MV-4-11 (cell line): ENCODE results near the gene CPT1A.

Source experiments
- DNase-seq: peaks from one replicate; lab custom pipeline; 2025; lab: John Stamatoyannopoulos, UW

CPT1A gene

DNA sequence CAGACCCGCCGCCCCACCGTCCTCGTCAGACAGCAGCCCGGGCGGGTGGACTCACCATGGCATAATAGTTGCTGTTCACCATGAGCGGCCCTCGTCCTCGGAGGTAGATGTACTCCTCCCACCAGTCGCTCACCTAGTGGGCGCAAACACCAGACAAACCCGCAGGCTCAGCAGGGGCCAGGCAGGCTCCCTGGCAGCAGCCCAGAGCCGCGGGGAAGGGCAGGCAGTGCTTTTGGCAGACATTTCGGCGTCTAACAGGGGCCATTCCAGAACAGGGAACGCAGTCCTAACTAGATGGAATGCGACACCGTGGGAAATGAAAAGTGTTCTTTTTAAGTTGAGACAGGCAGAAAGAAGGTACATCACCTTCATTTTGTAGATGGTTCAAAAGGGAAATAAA is 44.9 kb downstream of the CPT1A start:
- DNase-seq, result no peak

GRCh38 chr11:68792400-68792966 is 49.2 kb downstream of the CPT1A start:
- DNase-seq, result no peak

DNA sequence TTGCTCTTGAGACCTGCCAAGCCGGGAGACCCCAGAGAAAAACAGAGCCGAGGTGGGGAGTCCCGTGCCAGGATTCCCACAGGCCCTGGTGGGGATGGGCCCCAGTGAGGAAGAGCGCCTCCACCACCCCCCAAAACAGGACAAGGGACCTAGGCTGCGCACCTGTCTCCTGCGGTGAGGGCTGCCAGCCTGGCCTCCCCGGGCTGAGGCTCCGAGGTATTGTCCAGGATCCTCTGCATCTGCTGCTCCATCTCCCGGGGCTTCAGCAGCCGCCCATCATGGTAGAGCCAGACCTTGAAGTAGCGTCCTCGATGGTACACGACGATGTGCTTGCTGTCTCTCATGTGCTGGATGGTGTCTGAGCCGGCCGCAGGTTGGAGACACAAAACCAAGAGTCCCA is 57.1 kb downstream of the CPT1A start:
- no peak for DNase-seq

DNA sequence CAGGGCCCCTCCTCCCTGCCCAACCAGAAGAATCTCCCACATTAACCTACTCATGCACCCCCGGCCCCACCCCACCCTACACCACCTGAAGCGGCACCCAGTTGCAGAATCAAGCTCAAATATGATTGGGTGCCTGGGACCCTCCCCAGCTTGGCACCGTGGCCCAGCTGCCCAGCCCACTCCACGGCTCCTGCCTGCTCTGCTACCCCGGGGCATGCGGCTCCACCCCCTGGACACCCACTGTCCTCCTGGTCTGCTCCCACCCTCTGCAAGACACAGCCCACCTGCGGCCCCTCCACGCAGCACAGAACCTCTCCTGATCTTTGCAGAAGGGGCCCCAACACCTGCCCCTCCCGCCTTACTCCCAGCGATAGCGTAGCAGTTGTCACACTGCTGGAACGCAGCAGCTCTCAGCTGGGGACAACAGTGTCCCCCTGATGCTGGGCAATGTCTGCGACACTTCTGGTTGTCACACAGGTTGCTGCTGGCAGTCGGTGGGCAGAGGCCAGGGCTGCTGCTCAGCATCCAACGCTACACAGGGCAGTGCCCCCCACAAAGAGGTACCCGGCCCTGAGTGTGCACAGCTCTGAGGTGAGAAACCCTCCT is 58.4 kb downstream of the CPT1A start:
- DNase-seq, result no peak

DNA sequence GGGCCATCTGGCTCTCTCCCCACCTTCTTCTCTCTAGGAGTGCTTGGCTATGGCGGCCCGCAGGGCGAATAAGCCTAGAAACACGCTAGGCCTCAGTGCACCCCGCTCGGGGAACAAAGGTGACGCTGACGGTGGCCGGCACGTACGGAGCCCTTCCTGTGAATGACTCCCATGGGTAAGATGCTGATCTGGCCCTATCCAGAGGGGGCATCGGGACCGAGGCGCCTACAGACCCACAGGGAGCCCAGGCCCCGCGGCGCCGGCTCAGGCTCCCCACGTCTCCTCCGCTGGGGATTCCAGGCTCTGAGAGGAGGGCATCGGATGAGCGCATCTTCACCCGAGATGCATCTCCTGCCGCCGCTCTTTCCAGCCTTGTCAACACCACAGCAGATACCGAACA is 59.0 kb downstream of the CPT1A start:
- DNase-seq, result no peak

GRCh38 chr11:68780829-68781228 is 60.9 kb downstream of the CPT1A start:
- no peak for DNase-seq

- DNase-seq, result no peak
Measured at GRCh38 chr11:68778205-68778604, 63.5 kb downstream of the CPT1A start.

- DNase-seq, result no peak
Measured at GRCh38 chr11:68776442-68777235, 65.1 kb downstream of the CPT1A start.

DNA sequence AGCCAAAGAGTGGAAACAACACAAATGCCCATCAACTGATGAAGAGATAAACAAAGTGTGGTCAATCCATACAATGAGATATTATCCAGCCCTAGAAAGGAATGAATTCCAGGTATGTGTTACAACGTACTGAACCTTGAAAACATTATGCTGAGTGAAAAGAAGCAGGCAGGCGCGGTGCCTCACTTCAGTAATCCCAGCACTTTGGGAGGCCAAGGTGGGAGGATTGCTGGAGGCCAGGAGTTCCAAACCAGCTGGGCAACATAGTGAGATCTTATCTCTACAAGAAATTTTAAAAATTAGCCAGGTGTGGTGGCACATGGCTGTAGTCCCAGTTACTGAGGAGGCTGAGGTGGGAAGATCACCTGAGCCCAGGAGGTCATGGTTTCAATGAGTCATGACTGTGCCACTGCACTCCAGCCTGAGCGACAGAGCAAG is 65.7 kb downstream of the CPT1A start:
- DNase-seq, result no peak

- no peak for DNase-seq
Measured at GRCh38 chr11:68774194-68774585, 67.5 kb downstream of the CPT1A start.

GRCh38 chr11:68773521-68774193 is 68.1 kb downstream of the CPT1A start:
- no peak for DNase-seq

GRCh38 chr11:68772936-68773335 is 68.8 kb downstream of the CPT1A start:
- no peak for DNase-seq

GRCh38 chr11:68770781-68771180 is 70.9 kb downstream of the CPT1A start:
- DNase-seq, result no peak

DNA sequence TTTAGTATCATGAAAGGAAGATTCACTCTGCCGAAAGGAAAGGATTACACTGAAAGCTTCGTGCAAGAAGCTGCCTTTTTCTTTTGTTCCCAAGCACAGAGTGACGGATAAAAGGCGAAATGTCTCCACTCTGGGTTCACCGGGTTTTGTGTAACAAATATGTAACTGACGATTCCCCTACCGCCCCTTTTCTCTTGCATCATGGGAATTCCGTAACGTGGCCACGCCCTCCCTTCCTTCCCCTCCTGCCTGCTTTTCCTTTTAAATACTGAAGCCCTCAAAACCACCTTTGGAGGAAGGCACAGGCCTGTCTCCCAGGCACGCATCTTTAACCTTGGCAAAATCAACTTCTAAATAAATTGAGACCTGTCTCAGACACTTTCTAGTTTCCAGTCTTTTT is 74.0 kb downstream of the CPT1A start:
- DNase-seq, result no peak

DNA sequence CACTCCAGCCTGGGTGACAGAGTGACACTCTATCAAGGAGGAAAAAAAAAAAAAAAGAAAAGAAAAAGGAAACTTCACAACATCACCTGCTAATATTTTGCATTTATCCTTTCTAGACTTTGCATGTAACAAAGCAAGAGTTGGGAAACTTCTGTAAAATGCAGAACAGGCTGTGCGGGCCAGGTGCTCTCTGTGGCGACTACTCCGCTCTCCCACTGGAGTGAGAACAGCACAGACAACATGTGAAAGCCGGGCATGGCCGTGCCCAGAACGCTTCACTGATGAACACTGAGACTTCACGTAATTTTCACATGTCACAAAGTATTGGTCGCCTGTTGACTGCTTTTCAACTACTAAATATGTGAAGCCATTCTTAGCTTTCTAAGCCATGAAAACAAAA is 74.9 kb downstream of the CPT1A start:
- DNase-seq, result no peak

DNA sequence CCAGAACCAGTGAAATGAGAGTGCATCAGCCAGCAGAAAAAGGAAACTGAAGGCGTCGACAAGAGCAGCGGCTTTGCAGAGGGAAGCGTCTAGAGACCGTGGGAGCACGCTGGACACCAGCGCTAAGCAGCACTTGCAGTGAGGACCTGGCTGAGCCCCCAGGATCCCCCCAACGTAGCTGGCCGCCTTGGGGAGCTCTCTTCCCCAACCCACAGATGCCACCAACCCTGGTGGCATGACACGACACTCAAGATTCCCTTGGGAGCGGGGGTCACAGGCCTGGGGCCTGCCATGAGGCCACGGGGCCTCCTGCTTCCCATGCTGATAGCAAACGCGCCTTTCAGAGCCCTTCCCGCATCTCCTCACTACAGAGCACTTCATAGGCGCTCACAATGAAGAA is 77.0 kb downstream of the CPT1A start:
- no peak for DNase-seq

GRCh38 chr11:68763926-68764657 is 77.6 kb downstream of the CPT1A start:
- no peak for DNase-seq

GRCh38 chr11:68763181-68763721 is 78.5 kb downstream of the CPT1A start:
- no peak for DNase-seq

- no peak for DNase-seq
Measured at GRCh38 chr11:68762481-68762880, 79.2 kb downstream of the CPT1A start.

DNA sequence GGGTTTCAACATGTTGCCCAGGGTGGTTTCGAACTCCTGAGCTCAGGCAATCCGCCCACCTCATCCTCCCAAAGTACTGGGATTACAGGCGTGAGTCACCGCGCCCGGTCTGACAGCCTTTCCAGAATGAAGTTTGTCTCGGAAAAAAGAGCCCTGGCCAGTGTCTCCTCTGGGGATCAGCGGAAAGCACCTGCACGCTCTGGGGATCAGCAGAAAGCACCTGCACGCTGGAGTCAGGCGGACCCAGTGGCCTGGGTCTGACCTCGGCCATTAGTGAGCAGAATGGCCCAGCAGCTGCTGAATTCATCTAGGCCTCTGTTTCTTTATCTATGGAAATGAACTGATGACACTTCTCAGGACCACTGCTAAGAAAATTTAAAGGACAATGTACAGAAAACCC is 79.9 kb downstream of the CPT1A start:
- no peak for DNase-seq

- no peak for DNase-seq
Measured at GRCh38 chr11:68759991-68760390, 81.7 kb downstream of the CPT1A start.

DNA sequence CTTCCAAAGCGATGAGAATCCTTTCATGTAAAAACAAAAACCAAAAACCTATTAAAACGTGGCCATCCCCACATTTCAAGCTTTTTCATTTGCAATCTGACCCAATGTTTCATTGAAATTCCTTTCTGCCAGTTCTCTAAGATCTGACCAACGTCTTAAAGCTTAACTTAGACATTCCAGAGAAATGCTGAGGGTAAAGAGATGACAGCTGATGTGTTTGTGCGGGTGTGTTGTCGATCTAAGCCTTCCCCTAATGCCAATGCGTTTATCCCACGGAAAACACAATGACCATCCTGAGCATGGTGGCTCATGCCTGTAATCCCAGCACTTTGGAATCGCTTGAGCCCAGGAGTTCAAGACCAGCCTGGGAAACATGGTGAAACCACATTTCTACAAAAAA is 84.0 kb downstream of the CPT1A start:
- no peak for DNase-seq
